HCT116 (cell line): Measurements from ENCODE around the gene HOMER1. TPM values are rescaled to one million over a fixed set of nuclear protein-coding genes. Genes with fewer than 3 reads are reported as not detected.

Experiments
- ATAC-seq: fragments of 200-7000 bp; cut with Tn5 transposase; 2 replicates; pipeline ENCODE4 v1.9.1; 2020; ENCODE audit warnings: mild to moderate bottlenecking, moderate library complexity
- BruUV-seq: library from RNA; stranded (reverse); fragments of 400-500 nt; replicated peaks from 2 replicates; lab custom pipeline; 2021; lab: Mats Ljungman, UMichigan
- CTCF ChIA-PET: fragments of 300-600 bp; sonication (Branson Sonifier 250); formaldehyde crosslinking; loops from one replicate; lab custom pipeline; 2021; ENCODE audit warnings: antibody characterized with exemption; lab: Charles Lee
- POLR2A ChIA-PET: fragments of 300-600, 350-600 bp; sonication (Branson Sonifier 250); formaldehyde crosslinking; loops from one replicate; lab custom pipeline; 2021; ENCODE audit warnings: antibody characterized with exemption; lab: Charles Lee
- RAD21 ChIA-PET, 2 experiments: fragments of 300-600 bp; sonication (Branson Sonifier 250); formaldehyde crosslinking; loops; one replicate each; lab custom pipeline; 2023; ENCODE audit warnings: low total read pairs in 2 of 2; ENCODE audit not compliant: uncharacterized antibody in 2 of 2, unreplicated experiment in 2 of 2, low non-redundant PET in 1 of 2; lab: Charles Lee
- DNase-seq: peaks from one replicate; pipeline ENCODE4 v3.0.0-alpha.2; 2010; ENCODE audit warnings: low read depth, low spot score
- H2AFZ ChIP-seq: fragments of 200-600 bp; shearing (Covaris generic), sonication (generic); 2 replicates; pipeline ENCODE4 v1.6.1; 2017; ENCODE audit warnings: low read depth, mixed run types, mixed read lengths, antibody characterized with exemption, low read length; ENCODE audit not compliant: poor library complexity, severe bottlenecking
- H3K27ac ChIP-seq: 2 replicates; pipeline ENCODE4 v1.5.1; 2012; ENCODE audit warnings: low read depth, low read length
- H3K27me3 ChIP-seq: fragments of 200-600 bp; sonication (generic); 2 replicates; pipeline ENCODE4 v1.6.1; 2016; ENCODE audit warnings: mixed run types, low read length, mixed read lengths; ENCODE audit not compliant: insufficient read depth
- H3K36me3 ChIP-seq, 2 experiments: fragments of 200-500 bp in 1 of 2; fragments of 200-600 bp in 1 of 2; sonication (Bioruptor generic) in 1 of 2; sonication (generic) in 1 of 2; 2 replicates each; pipeline versions ENCODE4 v1.5.1 to v1.6.1; 2014 to 2016; ENCODE audit warnings: low read length in 2 of 2, inconsistent platforms in 1 of 2, mixed read lengths in 1 of 2, mixed run types in 1 of 2; ENCODE audit not compliant: insufficient read depth in 2 of 2, control insufficient read depth in 1 of 2
- H3K4me1 ChIP-seq, 2 experiments: fragments of 200-600 bp in 1 of 2; sonication (generic) in 1 of 2; 2 replicates each; pipeline versions ENCODE4 v1.5.1 to v1.6.1; 2012 to 2017; ENCODE audit warnings: low read length in 2 of 2, inconsistent platforms in 1 of 2, mild to moderate bottlenecking in 1 of 2, mixed read lengths in 1 of 2, mixed run types in 1 of 2, moderate library complexity in 1 of 2; ENCODE audit not compliant: insufficient read depth in 2 of 2, control insufficient read depth in 1 of 2
- H3K4me2 ChIP-seq: fragments of 200-600 bp; sonication (generic); 2 replicates; pipeline ENCODE4 v1.6.1; 2017; ENCODE audit warnings: mixed run types, low read length, mixed read lengths
- H3K4me3 ChIP-seq, 2 experiments: fragments of 200-600 bp in 1 of 2; sonication (generic) in 1 of 2; replicated peaks in 1 of 2; 2 replicates each; pipeline ENCODE4 v1.5.1; 2011 to 2016; ENCODE audit warnings: low read length in 2 of 2, control low read depth in 1 of 2, low read depth in 1 of 2, mild to moderate bottlenecking in 1 of 2, mixed read lengths in 1 of 2, mixed run types in 1 of 2
- H3K79me2 ChIP-seq: fragments of 200-600 bp; sonication (generic); 2 replicates; pipeline ENCODE4 v1.6.1; 2017; ENCODE audit warnings: mild to moderate bottlenecking, mixed run types, low read length, moderate library complexity, mixed read lengths; ENCODE audit not compliant: insufficient read depth
- H3K9ac ChIP-seq: fragments of 200-600 bp; sonication (generic); 2 replicates; pipeline ENCODE4 v1.6.1; 2016; ENCODE audit warnings: low read length, mixed read lengths
- H3K9me2 ChIP-seq: fragments of 200-600 bp; sonication (generic), shearing (Covaris generic); 2 replicates; pipeline ENCODE4 v1.6.1; 2017; ENCODE audit warnings: mixed run types, mild to moderate bottlenecking, moderate library complexity; ENCODE audit not compliant: insufficient read depth
- H3K9me3 ChIP-seq, 2 experiments: fragments of 200-500 bp in 1 of 2; fragments of 200-600 bp in 1 of 2; sonication (Bioruptor generic) in 1 of 2; sonication (generic) in 1 of 2; 2 replicates each; pipeline ENCODE4 v1.6.1; 2014 to 2017; ENCODE audit warnings: low read length in 2 of 2, mixed read lengths in 2 of 2, inconsistent platforms in 1 of 2, low read depth in 1 of 2, mild to moderate bottlenecking in 1 of 2, mixed run types in 1 of 2, moderate library complexity in 1 of 2; ENCODE audit not compliant: control insufficient read depth in 1 of 2, insufficient read depth in 1 of 2
- H4K20me1 ChIP-seq: fragments of 200-600 bp; sonication (generic), shearing (Covaris generic); 2 replicates; pipeline ENCODE4 v1.6.1; 2017; ENCODE audit warnings: mixed run types, mild to moderate bottlenecking, moderate library complexity; ENCODE audit not compliant: insufficient read depth
- CEBPB ChIP-seq: IDR thresholded peaks from 2 replicates; pipeline ENCODE4 v1.6.1; 2012; ENCODE audit warnings: low read depth
- EGR1 ChIP-seq: IDR thresholded peaks from 2 replicates; pipeline ENCODE4 v1.6.1; 2012; ENCODE audit warnings: low read depth
- ELF1 ChIP-seq: IDR thresholded peaks from 2 replicates; pipeline ENCODE4 v1.6.1; 2012; ENCODE audit warnings: low read depth, borderline replicate concordance
- FOSL1 ChIP-seq: IDR thresholded peaks from 2 replicates; pipeline ENCODE4 v1.6.1; 2012; ENCODE audit warnings: low read depth
- JUND ChIP-seq: IDR thresholded peaks from 2 replicates; pipeline ENCODE4 v1.6.1; 2012
- POLR2AphosphoS5 ChIP-seq: IDR thresholded peaks from 2 replicates; pipeline ENCODE4 v1.6.1; 2011; ENCODE audit warnings: mild to moderate bottlenecking, low read depth, low read length, moderate library complexity
- SIN3A ChIP-seq: IDR thresholded peaks from 2 replicates; pipeline ENCODE4 v1.6.1; 2012; ENCODE audit warnings: low read depth
- SP1 ChIP-seq: IDR thresholded peaks from 2 replicates; pipeline ENCODE4 v1.6.1; 2012; ENCODE audit warnings: low read depth
- SRF ChIP-seq: IDR thresholded peaks from 2 replicates; pipeline ENCODE4 v1.6.1; 2012; ENCODE audit warnings: low read depth
- intact Hi-C: fragments of 100-400 bp; cut with micrococcal nuclease; formaldehyde crosslinking; loops from 2 replicates; pipeline ENCODE4 v1.10.0; 2022
- total RNA-seq: library from RNA; stranded (reverse); gene quantifications from one replicate; pipeline ENCODE4 v1.2.1, GENCODE V29; 2021; ENCODE audit not compliant: unreplicated experiment
- TF ChIP-seq, protein P1 (sequence below), 3 experiments: fragments of 200-600 bp in 1 of 3; sonication (generic) in 1 of 3; IDR thresholded peaks in 2 of 3; conservative IDR thresholded peaks in 1 of 3; 2 replicates each; pipeline ENCODE4 v1.5.1; 2012 to 2017; ENCODE audit warnings: low read depth in 2 of 3, low read length in 2 of 3, antibody characterized with exemption in 1 of 3, borderline replicate concordance in 1 of 3, control low read depth in 1 of 3, mild to moderate bottlenecking in 1 of 3, mixed read lengths in 1 of 3, mixed run types in 1 of 3, moderate library complexity in 1 of 3; ENCODE audit not compliant: insufficient read depth in 1 of 3
- TF ChIP-seq, protein P2 (sequence below): IDR thresholded peaks from 2 replicates; pipeline ENCODE4 v1.6.1; 2012; ENCODE audit warnings: low read depth

The HOMER1 gene
- total RNA-seq, 1 experiment from 2014 or later = 21.4 TPM

DNA sequence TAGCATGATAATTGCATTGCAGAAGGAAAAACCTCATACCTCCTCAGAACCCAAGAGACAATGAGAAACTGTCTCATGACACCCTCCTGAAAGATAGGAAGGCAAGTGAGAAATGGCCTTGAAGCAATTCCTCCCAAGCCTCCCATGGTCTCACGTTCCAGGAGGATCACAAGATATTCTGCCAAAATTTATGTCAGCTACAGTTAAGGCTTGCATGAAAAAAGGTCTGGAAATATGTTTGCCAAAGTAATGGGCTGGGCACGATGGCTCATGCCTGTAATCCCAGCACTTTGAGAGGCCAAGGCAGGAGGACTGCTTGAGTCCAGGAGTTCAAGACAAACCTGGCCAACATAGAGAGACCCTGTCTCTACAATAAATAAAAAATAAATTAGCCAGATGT lies 12.6 kb upstream of the HOMER1 start:
- no peak for ATAC-seq
- TF ChIP-seq, protein P1, sequence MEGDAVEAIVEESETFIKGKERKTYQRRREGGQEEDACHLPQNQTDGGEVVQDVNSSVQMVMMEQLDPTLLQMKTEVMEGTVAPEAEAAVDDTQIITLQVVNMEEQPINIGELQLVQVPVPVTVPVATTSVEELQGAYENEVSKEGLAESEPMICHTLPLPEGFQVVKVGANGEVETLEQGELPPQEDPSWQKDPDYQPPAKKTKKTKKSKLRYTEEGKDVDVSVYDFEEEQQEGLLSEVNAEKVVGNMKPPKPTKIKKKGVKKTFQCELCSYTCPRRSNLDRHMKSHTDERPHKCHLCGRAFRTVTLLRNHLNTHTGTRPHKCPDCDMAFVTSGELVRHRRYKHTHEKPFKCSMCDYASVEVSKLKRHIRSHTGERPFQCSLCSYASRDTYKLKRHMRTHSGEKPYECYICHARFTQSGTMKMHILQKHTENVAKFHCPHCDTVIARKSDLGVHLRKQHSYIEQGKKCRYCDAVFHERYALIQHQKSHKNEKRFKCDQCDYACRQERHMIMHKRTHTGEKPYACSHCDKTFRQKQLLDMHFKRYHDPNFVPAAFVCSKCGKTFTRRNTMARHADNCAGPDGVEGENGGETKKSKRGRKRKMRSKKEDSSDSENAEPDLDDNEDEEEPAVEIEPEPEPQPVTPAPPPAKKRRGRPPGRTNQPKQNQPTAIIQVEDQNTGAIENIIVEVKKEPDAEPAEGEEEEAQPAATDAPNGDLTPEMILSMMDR (IDR thresholded peaks at IDR 0.05 in 2 of 3, conservative IDR thresholded peaks at IDR 0.05 in 1 of 3; ENCODE audit: borderline replicate concordance in 1 of 3, insufficient read depth in 1 of 3, low read depth in 2 of 3, low read length in 2 of 3) = no peak
- TF ChIP-seq CEBPB (no peak), SP1 (no peak), ELF1 (no peak), POLR2AphosphoS5 (no peak), EGR1 (no peak), SIN3A (no peak), JUND (no peak), FOSL1 (no peak), SRF (no peak)
- TF ChIP-seq, protein P2, sequence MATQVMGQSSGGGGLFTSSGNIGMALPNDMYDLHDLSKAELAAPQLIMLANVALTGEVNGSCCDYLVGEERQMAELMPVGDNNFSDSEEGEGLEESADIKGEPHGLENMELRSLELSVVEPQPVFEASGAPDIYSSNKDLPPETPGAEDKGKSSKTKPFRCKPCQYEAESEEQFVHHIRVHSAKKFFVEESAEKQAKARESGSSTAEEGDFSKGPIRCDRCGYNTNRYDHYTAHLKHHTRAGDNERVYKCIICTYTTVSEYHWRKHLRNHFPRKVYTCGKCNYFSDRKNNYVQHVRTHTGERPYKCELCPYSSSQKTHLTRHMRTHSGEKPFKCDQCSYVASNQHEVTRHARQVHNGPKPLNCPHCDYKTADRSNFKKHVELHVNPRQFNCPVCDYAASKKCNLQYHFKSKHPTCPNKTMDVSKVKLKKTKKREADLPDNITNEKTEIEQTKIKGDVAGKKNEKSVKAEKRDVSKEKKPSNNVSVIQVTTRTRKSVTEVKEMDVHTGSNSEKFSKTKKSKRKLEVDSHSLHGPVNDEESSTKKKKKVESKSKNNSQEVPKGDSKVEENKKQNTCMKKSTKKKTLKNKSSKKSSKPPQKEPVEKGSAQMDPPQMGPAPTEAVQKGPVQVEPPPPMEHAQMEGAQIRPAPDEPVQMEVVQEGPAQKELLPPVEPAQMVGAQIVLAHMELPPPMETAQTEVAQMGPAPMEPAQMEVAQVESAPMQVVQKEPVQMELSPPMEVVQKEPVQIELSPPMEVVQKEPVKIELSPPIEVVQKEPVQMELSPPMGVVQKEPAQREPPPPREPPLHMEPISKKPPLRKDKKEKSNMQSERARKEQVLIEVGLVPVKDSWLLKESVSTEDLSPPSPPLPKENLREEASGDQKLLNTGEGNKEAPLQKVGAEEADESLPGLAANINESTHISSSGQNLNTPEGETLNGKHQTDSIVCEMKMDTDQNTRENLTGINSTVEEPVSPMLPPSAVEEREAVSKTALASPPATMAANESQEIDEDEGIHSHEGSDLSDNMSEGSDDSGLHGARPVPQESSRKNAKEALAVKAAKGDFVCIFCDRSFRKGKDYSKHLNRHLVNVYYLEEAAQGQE = no peak
- TF ChIP-seq, all 23 proteins: peak for 0
- CTCF ChIA-PET = no interaction called here
- Histone ChIP-seq H3K9me2 (peaks cover 2% of the 10 kb centered on the region; the same call in 1 of the 2 replicates), H3K27me3 (no peaks in the 10 kb centered on the region), H3K36me3 (no peaks in the 10 kb centered on the region), H3K4me3 (no peak overlapping the region), H3K9me3 (0 out of 4 replicates have a peak, but pooled peaks cover 0 to 4% of the 10 kb centered on the region in 2 experiments), H4K20me1 (no peaks in the 10 kb centered on the region), H3K9ac (no peak overlapping the region), H2AFZ (no peak overlapping the region), H3K27ac (no peak overlapping the region), H3K79me2 (no peaks in the 10 kb centered on the region), H3K4me1 (no peaks in the 10 kb centered on the region), H3K4me2 (no peak overlapping the region)
- RAD21 ChIA-PET = no interaction called here
- no TSS peak for BruUV-seq
- intact Hi-C loops = no loop called here
- DNase-seq = no peak
- POLR2A ChIA-PET = no interaction called here
